WTC11 (cell line): ENCODE data around the gene MARF1. TPM values are rescaled to one million over a fixed set of nuclear protein-coding genes. Genes with fewer than 3 reads are reported as not detected.

Experiments
- ATAC-seq: fragments of 200-7000 bp; cut with Tn5 transposase; 2 replicates; pipeline ENCODE4 v1.10.0; 2021; ENCODE audit warnings: mild to moderate bottlenecking, moderate library complexity
- CTCF ChIA-PET: fragments of 300-600 bp; sonication (Branson Sonifier 250); formaldehyde crosslinking; loops from one replicate; lab custom pipeline; 2021; ENCODE audit warnings: antibody characterized with exemption; lab: Charles Lee
- POLR2A ChIA-PET: fragments of 350-600 bp; sonication (Branson Sonifier 250); formaldehyde crosslinking; loops from one replicate; lab custom pipeline; 2021; ENCODE audit warnings: antibody characterized with exemption; lab: Charles Lee
- DNase-seq: peaks from one replicate; pipeline ENCODE4 v3.0.0; 2021; ENCODE audit warnings: low spot score
- H3K27ac Mint-ChIP-seq: 2 replicates; pipeline ENCODE4 v1.8.0; 2021; ENCODE audit warnings: mixed read lengths
- H3K27me3 Mint-ChIP-seq: 2 replicates; pipeline ENCODE4 v1.8.0; 2021; ENCODE audit warnings: low read depth, mild to moderate bottlenecking, moderate library complexity, mixed read lengths
- H3K36me3 Mint-ChIP-seq: 2 replicates; pipeline ENCODE4 v1.8.0; 2021; ENCODE audit warnings: mixed read lengths
- H3K4me1 Mint-ChIP-seq: 2 replicates; pipeline ENCODE4 v1.8.0; 2022; ENCODE audit warnings: mixed read lengths
- H3K4me3 Mint-ChIP-seq: 2 replicates; pipeline ENCODE4 v1.8.0; 2021; ENCODE audit warnings: mild to moderate bottlenecking, moderate library complexity, mixed read lengths
- H3K9me3 Mint-ChIP-seq: 2 replicates; pipeline ENCODE4 v1.8.0; 2021; ENCODE audit warnings: mixed read lengths
- GABPB1 ChIP-seq: sonication (generic); formaldehyde crosslinking; IDR thresholded peaks from 2 replicates; pipeline ENCODE4 v1.8.1; 2023; ENCODE audit warnings: mild to moderate bottlenecking, missing genetic modification reagents
- HMGA2 ChIP-seq: fragments of 250-450 bp; sonication (Bioruptor Pico); IDR thresholded peaks from 2 replicates; pipeline ENCODE4 v1.4.0; 2021; ENCODE audit warnings: mild to moderate bottlenecking, moderate library complexity
- JUN ChIP-seq: sonication (generic); formaldehyde crosslinking; IDR thresholded peaks from 2 replicates; pipeline ENCODE4 v1.8.0; 2023; ENCODE audit warnings: mild to moderate bottlenecking, missing genetic modification reagents
- NFYB ChIP-seq: sonication (generic); formaldehyde crosslinking; conservative IDR thresholded peaks from 2 replicates; pipeline ENCODE4 v1.8.0; 2022; ENCODE audit warnings: low read depth, missing genetic modification reagents
- SMAD3 ChIP-seq: sonication (generic); formaldehyde crosslinking; IDR thresholded peaks from 2 replicates; pipeline ENCODE4 v1.8.0; 2022; ENCODE audit warnings: missing genetic modification reagents, mild to moderate bottlenecking, borderline replicate concordance
- TEAD1 ChIP-seq: sonication (generic); formaldehyde crosslinking; IDR thresholded peaks from 2 replicates; pipeline ENCODE4 v1.8.0; 2022; ENCODE audit warnings: mild to moderate bottlenecking, missing genetic modification reagents
- ZNF263 ChIP-seq: sonication (generic); formaldehyde crosslinking; IDR thresholded peaks from 2 replicates; pipeline ENCODE4 v1.8.1; 2022; ENCODE audit warnings: low read depth, mild to moderate bottlenecking, moderate library complexity, missing genetic modification reagents
- total RNA-seq: library from RNA; stranded (reverse); gene quantifications from 3 replicates; pipeline ENCODE4 v1.2.3, GENCODE V29; 2021
- TF ChIP-seq, protein P1 (sequence below): fragments of 250-450 bp; sonication (Bioruptor Pico); IDR thresholded peaks from 2 replicates; pipeline ENCODE4 v1.8.0; 2021; ENCODE audit warnings: mild to moderate bottlenecking
- TF ChIP-seq, protein P2 (sequence below): sonication (generic); formaldehyde crosslinking; IDR thresholded peaks from 2 replicates; pipeline ENCODE4 v1.8.1; 2023; ENCODE audit warnings: mild to moderate bottlenecking, moderate library complexity, missing genetic modification reagents
- TF ChIP-seq, protein P3 (sequence below): sonication (generic); formaldehyde crosslinking; IDR thresholded peaks from 2 replicates; pipeline ENCODE4 v1.8.1; 2023; ENCODE audit warnings: mild to moderate bottlenecking, missing genetic modification reagents, moderate library complexity
- TF ChIP-seq, protein P4 (sequence below): sonication (generic); formaldehyde crosslinking; IDR thresholded peaks from 2 replicates; pipeline ENCODE4 v1.8.1; 2022; ENCODE audit warnings: missing genetic modification reagents, borderline replicate concordance
- TF ChIP-seq, protein P5 (sequence below): sonication (generic); formaldehyde crosslinking; IDR thresholded peaks from 2 replicates; pipeline ENCODE4 v1.8.0; 2022; ENCODE audit warnings: mild to moderate bottlenecking, missing genetic modification reagents
- TF ChIP-seq, protein P6 (sequence below): sonication (generic); formaldehyde crosslinking; IDR thresholded peaks from 2 replicates; pipeline ENCODE4 v1.8.1; 2023; ENCODE audit warnings: mild to moderate bottlenecking, missing genetic modification reagents

Gene MARF1
- total RNA-seq, 1 experiment from 2014 or later = 31.9 TPM

DNA sequence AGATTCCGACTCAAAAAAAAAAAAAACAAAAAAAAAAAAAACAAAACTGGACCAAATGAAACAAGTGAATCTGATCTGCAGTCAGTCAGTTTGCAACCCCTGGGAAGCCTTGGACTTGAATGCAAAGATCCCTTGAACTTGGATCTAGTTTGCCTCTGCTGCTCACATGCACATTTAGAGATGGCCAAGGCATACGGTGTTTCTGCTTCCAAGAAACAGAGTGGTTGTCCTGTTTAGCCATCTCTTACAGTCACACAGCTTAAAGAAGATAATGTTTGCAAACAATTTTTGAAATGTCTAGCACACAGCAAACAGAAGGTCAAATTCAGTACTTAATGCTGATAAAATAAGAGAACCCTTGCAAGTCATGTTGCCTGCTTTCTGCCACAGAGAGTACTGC is 11.6 kb upstream of the MARF1 start:
- ChIA-PET POLR2A (interaction anchor here (0.6 kb wide), 1 partner anchor 1343 kb away, joined by 4 read pairs; no protein-coding TSS in a partner anchor), CTCF (no interaction called here)
- ATAC-seq (no peak), DNase-seq (no peak)
- H3K27me3 Mint-ChIP-seq = no peaks in the 10 kb centered on the region
- 0 out of 2 replicates have a peak, but pooled peaks cover 3% of the 10 kb centered on the region for H3K4me1 Mint-ChIP-seq
- TF ChIP-seq TEAD1 (CRISPR knock-in tag) (no peak), SMAD3 (CRISPR knock-in tag) (no peak), HMGA2 (CRISPR knock-in tag) (no peak), NFYB (CRISPR knock-in tag) (no peak), JUN (no peak), ZNF263 (CRISPR knock-in tag) (no peak), GABPB1 (CRISPR knock-in tag) (no peak)
- TF ChIP-seq, protein P1, sequence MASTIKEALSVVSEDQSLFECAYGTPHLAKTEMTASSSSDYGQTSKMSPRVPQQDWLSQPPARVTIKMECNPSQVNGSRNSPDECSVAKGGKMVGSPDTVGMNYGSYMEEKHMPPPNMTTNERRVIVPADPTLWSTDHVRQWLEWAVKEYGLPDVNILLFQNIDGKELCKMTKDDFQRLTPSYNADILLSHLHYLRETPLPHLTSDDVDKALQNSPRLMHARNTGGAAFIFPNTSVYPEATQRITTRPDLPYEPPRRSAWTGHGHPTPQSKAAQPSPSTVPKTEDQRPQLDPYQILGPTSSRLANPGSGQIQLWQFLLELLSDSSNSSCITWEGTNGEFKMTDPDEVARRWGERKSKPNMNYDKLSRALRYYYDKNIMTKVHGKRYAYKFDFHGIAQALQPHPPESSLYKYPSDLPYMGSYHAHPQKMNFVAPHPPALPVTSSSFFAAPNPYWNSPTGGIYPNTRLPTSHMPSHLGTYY (CRISPR knock-in tag) = no peak
- TF ChIP-seq, protein P2, sequence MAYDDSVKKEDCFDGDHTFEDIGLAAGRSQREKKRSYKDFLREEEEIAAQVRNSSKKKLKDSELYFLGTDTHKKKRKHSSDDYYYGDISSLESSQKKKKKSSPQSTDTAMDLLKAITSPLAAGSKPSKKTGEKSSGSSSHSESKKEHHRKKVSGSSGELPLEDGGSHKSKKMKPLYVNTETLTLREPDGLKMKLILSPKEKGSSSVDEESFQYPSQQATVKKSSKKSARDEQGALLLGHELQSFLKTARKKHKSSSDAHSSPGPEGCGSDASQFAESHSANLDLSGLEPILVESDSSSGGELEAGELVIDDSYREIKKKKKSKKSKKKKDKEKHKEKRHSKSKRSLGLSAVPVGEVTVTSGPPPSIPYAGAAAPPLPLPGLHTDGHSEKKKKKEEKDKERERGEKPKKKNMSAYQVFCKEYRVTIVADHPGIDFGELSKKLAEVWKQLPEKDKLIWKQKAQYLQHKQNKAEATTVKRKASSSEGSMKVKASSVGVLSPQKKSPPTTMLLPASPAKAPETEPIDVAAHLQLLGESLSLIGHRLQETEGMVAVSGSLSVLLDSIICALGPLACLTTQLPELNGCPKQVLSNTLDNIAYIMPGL (CRISPR knock-in tag) = no peak
- TF ChIP-seq, protein P3, sequence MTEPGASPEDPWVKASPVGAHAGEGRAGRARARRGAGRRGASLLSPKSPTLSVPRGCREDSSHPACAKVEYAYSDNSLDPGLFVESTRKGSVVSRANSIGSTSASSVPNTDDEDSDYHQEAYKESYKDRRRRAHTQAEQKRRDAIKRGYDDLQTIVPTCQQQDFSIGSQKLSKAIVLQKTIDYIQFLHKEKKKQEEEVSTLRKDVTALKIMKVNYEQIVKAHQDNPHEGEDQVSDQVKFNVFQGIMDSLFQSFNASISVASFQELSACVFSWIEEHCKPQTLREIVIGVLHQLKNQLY (CRISPR knock-in tag) = no peak
- TF ChIP-seq, protein P4, sequence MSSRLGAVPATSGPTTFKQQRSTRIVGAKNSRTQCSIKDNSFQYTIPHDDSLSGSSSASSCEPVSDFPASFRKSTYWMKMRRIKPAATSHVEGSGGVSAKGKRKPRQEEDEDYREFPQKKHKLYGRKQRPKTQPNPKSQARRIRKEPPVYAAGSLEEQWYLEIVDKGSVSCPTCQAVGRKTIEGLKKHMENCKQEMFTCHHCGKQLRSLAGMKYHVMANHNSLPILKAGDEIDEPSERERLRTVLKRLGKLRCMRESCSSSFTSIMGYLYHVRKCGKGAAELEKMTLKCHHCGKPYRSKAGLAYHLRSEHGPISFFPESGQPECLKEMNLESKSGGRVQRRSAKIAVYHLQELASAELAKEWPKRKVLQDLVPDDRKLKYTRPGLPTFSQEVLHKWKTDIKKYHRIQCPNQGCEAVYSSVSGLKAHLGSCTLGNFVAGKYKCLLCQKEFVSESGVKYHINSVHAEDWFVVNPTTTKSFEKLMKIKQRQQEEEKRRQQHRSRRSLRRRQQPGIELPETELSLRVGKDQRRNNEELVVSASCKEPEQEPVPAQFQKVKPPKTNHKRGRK (CRISPR knock-in tag) = no peak
- H3K27ac Mint-ChIP-seq = no peak overlapping the region
- no peak overlapping the region for H3K4me3 Mint-ChIP-seq
- no peaks in the 10 kb centered on the region for H3K9me3 Mint-ChIP-seq
- H3K36me3 Mint-ChIP-seq = peaks cover 7% of the 10 kb centered on the region

DNA sequence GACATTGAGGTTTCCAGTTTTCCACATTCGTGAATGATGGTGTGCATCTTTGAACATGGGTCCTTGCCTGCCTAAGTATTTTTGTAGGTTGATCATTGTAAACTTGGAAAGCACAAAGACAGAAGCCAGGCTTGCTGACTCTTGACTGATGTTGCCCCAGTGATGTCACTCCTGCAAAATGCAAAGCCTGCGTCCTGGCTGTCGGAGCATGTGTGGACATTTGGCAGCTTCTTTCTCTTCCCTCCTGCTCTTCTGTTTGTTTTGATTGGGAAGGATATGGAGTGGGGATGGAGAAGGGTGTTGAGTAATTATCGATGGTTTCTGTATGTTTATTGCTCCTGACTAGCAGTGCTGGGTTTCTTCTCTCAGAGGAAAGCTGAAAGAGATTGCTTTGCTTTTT is 10.3 kb upstream of the MARF1 start:
- Mint-ChIP-seq H3K9me3 (no peaks in the 10 kb centered on the region), H3K4me1 (0 out of 2 replicates have a peak, but pooled peaks cover 5% of the 10 kb centered on the region), H3K36me3 (peaks cover 7% of the 10 kb centered on the region), H3K4me3 (no peak overlapping the region), H3K27me3 (no peaks in the 10 kb centered on the region; the same call in 1 of the 2 replicates), H3K27ac (no peak overlapping the region)
- CTCF ChIA-PET = no interaction called here
- ATAC-seq = no peak
- TF ChIP-seq, protein P5, sequence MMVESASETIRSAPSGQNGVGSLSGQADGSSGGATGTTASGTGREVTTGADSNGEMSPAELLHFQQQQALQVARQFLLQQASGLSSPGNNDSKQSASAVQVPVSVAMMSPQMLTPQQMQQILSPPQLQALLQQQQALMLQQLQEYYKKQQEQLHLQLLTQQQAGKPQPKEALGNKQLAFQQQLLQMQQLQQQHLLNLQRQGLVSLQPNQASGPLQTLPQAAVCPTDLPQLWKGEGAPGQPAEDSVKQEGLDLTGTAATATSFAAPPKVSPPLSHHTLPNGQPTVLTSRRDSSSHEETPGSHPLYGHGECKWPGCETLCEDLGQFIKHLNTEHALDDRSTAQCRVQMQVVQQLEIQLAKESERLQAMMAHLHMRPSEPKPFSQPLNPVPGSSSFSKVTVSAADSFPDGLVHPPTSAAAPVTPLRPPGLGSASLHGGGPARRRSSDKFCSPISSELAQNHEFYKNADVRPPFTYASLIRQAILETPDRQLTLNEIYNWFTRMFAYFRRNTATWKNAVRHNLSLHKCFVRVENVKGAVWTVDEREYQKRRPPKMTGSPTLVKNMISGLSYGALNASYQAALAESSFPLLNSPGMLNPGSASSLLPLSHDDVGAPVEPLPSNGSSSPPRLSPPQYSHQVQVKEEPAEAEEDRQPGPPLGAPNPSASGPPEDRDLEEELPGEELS = no peak
- TF ChIP-seq, protein P6, sequence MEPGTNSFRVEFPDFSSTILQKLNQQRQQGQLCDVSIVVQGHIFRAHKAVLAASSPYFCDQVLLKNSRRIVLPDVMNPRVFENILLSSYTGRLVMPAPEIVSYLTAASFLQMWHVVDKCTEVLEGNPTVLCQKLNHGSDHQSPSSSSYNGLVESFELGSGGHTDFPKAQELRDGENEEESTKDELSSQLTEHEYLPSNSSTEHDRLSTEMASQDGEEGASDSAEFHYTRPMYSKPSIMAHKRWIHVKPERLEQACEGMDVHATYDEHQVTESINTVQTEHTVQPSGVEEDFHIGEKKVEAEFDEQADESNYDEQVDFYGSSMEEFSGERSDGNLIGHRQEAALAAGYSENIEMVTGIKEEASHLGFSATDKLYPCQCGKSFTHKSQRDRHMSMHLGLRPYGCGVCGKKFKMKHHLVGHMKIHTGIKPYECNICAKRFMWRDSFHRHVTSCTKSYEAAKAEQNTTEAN = no peak
- no peak for TF ChIP-seq ZNF263 (CRISPR knock-in tag)
- DNase-seq = no peak
- POLR2A ChIA-PET = interaction anchor here (0.6 to 0.8 kb wide), 2 partner anchors 10 to 422 kb away, joined by 3 to 4 read pairs; partner anchors contain the start of gene MARF1
